Karpas-422 (cell line): ENCODE results near the gene ANO9. TPM values are rescaled to one million over a fixed set of nuclear protein-coding genes. Genes with fewer than 3 reads are reported as not detected.

Experiments used
- DNase-seq: peaks from one replicate; pipeline ENCODE4 v3.0.0-alpha.2; 2015
- H2AFZ ChIP-seq: fragments of 200-600 bp; sonication (generic); 2 replicates; pipeline ENCODE4 v1.6.1; 2014; ENCODE audit warnings: antibody characterized with exemption, low read length, mixed read lengths
- H3K27ac ChIP-seq: fragments of 200-600 bp; sonication (generic); 2 replicates; pipeline ENCODE4 v1.5.1; 2014; ENCODE audit warnings: mild to moderate bottlenecking, low read length, moderate library complexity
- H3K27me3 ChIP-seq: fragments of 200-600 bp; sonication (generic); 2 replicates; pipeline ENCODE4 v1.6.1; 2014; ENCODE audit warnings: low read length, mixed read lengths
- H3K36me3 ChIP-seq: fragments of 200-600 bp; sonication (generic); 2 replicates; pipeline ENCODE4 v1.6.1; 2014; ENCODE audit warnings: low read length, mixed read lengths; ENCODE audit not compliant: insufficient read depth
- H3K4me1 ChIP-seq: fragments of 200-600 bp; sonication (generic); 2 replicates; pipeline ENCODE4 v1.6.1; 2014; ENCODE audit warnings: mild to moderate bottlenecking, low read length, mixed read lengths
- H3K4me2 ChIP-seq: fragments of 200-600 bp; sonication (generic); 2 replicates; pipeline ENCODE4 v1.6.1; 2014; ENCODE audit warnings: low read length, low read depth, mild to moderate bottlenecking; ENCODE audit not compliant: poor library complexity, severe bottlenecking
- H3K4me3 ChIP-seq: fragments of 200-600 bp; sonication (generic); 2 replicates; pipeline ENCODE4 v1.5.1; 2014; ENCODE audit warnings: mild to moderate bottlenecking, antibody characterized with exemption, low read length, mixed read lengths
- H3K79me2 ChIP-seq: fragments of 200-600 bp; sonication (generic); 2 replicates; pipeline ENCODE4 v1.6.1; 2014; ENCODE audit warnings: mild to moderate bottlenecking, low read length, mixed read lengths
- H3K9ac ChIP-seq: fragments of 200-600 bp; sonication (generic); 2 replicates; pipeline ENCODE4 v1.6.0; 2014; ENCODE audit warnings: low read length
- H3K9me2 ChIP-seq: fragments of 200-600 bp; sonication (generic), shearing (Covaris generic); replicated peaks from 2 replicates; pipeline ENCODE4 v1.6.0; 2014; ENCODE audit warnings: mild to moderate bottlenecking, low read length, moderate library complexity; ENCODE audit not compliant: insufficient read depth
- H3K9me3 ChIP-seq: fragments of 300-700, 200-600 bp; sonication (generic); 2 replicates; pipeline ENCODE4 v1.6.1; 2014; ENCODE audit warnings: low read length, mixed read lengths
- H4K20me1 ChIP-seq: fragments of 200-600 bp; sonication (generic); 2 replicates; pipeline ENCODE4 v1.6.1; 2014; ENCODE audit warnings: mild to moderate bottlenecking, antibody characterized with exemption, low read length, low read depth; ENCODE audit not compliant: insufficient read depth
- total RNA-seq: library from RNA; depleted of rRNA; stranded (reverse); fragments of >200 nt; shearing (Covaris generic); gene quantifications from 2 replicates; pipeline ENCODE4 v1.2.3, GENCODE V29; 2014; ENCODE audit warnings: low replicate concordance

ANO9 gene
- total RNA-seq, 1 experiment from 2014 or later: 1.4 TPM

DNA sequence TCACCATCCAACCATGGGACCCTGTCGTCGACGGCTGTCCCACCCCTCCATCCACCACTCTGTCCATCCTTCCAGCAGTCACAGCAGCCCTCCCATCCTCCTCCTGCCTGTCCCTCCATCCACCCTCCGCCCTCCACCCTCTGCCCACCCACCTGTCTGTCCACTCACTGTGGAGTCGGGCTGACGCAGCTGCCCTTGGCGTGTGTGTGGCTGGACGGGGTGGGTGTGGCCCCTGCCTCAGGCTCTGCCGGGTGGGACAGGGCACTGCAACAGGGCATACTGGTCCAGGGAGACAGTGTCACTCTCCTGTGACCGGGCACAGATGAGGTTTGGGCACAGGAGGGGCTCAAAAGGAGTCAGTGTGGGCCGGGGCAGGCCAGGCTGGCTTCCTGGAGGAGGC lies 45.9 kb downstream of the ANO9 start:
- H3K27ac ChIP-seq: no peak overlapping the region
- no peak overlapping the region for H3K9ac ChIP-seq
- H3K9me2 ChIP-seq: no peaks in the 10 kb centered on the region
- no peaks in the 10 kb centered on the region for H3K36me3 ChIP-seq
- H3K79me2 ChIP-seq: no peaks in the 10 kb centered on the region
- H3K9me3 ChIP-seq: peaks cover 3% of the 10 kb centered on the region; the same call in 1 of the 2 replicates
- no peak overlapping the region for H3K4me3 ChIP-seq
- peaks cover 4% of the 10 kb centered on the region; the same call in 1 of the 2 replicates for H3K4me1 ChIP-seq
- H2AFZ ChIP-seq: no peak overlapping the region
- no peak for DNase-seq
- no peak overlapping the region for H3K4me2 ChIP-seq
- no peaks in the 10 kb centered on the region for H3K27me3 ChIP-seq
- H4K20me1 ChIP-seq: no peaks in the 10 kb centered on the region

DNA sequence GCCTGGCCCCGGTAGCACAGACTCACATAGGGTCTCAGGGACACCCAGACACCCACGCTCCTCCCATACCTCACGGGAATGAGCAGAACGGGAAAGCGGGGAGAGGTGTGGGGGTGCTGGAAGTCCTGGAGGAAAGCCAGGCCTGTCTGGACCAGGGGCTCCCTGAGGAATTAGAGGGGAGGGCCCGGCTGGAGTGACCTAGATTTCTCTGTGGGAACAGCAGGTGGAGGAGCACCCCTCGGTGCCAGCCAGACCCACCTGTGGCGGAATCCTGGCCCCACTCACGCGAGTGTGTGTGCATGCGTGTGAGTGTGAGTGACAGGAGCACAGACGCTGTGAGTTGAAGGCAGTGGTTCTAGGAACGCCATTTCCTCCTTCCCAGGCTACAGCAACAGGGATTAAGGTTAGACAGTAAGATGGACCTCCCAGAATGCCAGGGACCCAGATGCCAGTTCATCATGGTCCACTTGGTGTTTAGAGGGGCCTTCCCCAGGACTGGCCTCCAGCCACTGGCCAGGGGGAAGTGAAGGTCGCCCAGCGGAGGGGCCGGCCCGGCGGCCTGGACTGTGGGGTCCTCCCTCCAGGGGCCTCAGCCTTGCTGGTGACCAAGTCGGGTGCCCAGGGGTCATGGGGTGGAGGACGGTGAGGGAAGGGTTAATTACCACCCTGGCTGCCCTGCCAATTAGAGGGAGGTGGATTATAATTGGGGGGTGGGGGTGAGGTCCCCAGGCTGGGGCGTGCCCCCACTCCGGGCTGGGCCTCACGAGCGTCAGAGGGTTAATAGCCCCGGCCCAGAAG lies 46.8 kb downstream of the ANO9 start:
- H3K27ac ChIP-seq: no peak overlapping the region
- H3K36me3 ChIP-seq: no peaks in the 10 kb centered on the region
- no peak overlapping the region for H3K9ac ChIP-seq
- no peak overlapping the region for H3K4me2 ChIP-seq
- H3K9me3 ChIP-seq: peaks cover 1% of the 10 kb centered on the region; the same call in 1 of the 2 replicates
- no peak overlapping the region for H3K4me3 ChIP-seq
- H4K20me1 ChIP-seq: no peaks in the 10 kb centered on the region
- H3K79me2 ChIP-seq: no peaks in the 10 kb centered on the region
- no peaks in the 10 kb centered on the region for H3K9me2 ChIP-seq
- H3K4me1 ChIP-seq: peaks cover 4% of the 10 kb centered on the region; the same call in 1 of the 2 replicates
- no peak for DNase-seq
- H3K27me3 ChIP-seq: no peaks in the 10 kb centered on the region
- H2AFZ ChIP-seq: no peak overlapping the region

DNA sequence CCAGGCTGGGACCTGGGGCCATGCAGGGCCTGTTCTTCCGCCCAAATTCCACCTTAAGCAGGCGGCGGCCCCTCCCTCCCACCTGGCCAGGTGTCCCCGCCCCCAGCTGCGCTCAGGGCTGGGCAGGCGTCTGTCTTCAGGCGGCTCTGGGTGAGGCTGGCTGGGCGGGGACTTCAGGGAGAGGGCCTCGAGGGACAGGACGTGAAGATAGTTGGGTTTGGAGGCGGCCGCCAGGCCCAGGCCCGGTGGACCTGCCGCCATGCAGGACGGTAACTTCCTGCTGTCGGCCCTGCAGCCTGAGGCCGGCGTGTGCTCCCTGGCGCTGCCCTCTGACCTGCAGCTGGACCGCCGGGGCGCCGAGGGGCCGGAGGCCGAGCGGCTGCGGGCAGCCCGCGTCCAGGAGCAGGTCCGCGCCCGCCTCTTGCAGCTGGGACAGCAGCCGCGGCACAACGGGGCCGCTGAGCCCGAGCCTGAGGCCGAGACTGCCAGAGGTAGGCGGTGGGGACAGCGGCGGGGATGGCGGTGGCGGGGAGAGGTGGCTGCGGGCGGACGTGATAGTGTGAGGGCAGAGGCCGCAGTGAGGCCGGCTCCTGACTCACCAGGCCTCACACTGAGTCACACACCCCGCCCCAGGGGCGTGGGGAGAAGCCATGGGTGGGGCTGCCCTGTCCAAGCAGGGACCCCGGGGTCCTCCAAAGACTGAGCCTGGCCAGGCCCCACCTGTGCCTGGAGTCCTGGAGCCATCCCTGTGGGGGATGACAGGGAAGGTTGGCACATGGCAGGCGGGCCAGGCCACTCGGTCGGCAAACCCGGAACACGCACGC lies 47.6 kb downstream of the ANO9 start, which contains the start of gene PKP3:
TSS of gene PKP3 (plus strand) at position 176 of the 824 bp plus-strand sequence. CDS start at position 260, 84 bp downstream.
- Histone ChIP-seq H3K27me3 (no peaks in the 10 kb centered on the region), H3K79me2 (no peaks in the 10 kb centered on the region), H3K4me2 (no peak within 1 kb of the TSS), H3K4me1 (peaks cover 4% of the 10 kb centered on the region; the same call in 1 of the 2 replicates), H3K4me3 (no peak within 1 kb of the TSS), H3K9ac (no peak within 1 kb of the TSS), H2AFZ (no peak within 1 kb of the TSS), H4K20me1 (no peaks in the 10 kb centered on the region), H3K9me3 (no peaks in the 10 kb centered on the region), H3K9me2 (no peaks in the 10 kb centered on the region), H3K36me3 (no peaks in the 10 kb centered on the region), H3K27ac (no peak within 1 kb of the TSS)
- DNase-seq: no peak

DNA sequence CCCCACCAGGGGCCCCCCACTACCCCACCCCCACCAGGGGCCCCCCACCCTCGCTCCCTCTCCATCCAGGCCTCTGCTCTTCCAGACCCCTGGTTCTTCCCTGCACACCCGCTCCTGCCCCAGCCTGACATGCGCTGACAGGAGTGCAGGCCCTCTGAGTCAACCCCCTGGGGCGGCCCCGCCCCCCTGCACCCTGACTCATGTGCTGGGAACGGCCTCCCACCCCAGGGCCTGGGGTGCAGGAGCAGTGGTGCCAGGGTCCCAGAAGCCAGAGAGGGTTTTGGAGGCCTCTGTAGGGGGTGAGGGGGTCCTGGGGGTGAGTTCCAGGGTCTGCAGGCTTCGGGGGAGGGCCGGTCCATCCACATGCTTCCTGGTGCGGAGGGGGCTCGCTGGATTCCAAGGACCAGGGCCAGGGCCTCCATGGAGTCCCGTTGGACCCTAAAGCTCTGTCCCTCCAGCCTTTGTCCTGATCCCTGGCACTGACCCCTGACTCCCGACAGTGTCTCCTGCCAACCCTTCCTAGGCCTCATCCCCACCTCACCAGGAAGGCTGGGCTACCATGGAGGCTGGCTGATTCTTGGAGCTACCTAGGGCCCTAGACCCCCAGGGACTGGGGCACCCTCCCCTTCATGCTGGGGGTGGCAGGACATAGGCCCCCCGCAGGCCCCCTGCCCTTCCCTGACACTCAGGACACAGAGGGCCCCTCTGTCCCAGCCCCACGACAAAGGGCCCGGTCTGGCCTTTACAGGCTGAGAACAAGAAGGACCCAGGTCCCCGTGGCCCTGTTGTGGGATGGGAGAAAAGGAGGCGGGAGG lies 48.4 kb downstream of the ANO9 start:
- no peaks in the 10 kb centered on the region for H3K27me3 ChIP-seq
- H3K9me3 ChIP-seq: no peaks in the 10 kb centered on the region
- H3K4me2 ChIP-seq: no peak overlapping the region
- H3K4me1 ChIP-seq: peaks cover 4% of the 10 kb centered on the region; the same call in 1 of the 2 replicates
- no peak overlapping the region for H2AFZ ChIP-seq
- no peaks in the 10 kb centered on the region for H4K20me1 ChIP-seq
- no peaks in the 10 kb centered on the region for H3K9me2 ChIP-seq
- no peak for DNase-seq
- no peak overlapping the region for H3K4me3 ChIP-seq
- no peak overlapping the region for H3K9ac ChIP-seq
- no peaks in the 10 kb centered on the region for H3K79me2 ChIP-seq
- no peak overlapping the region for H3K27ac ChIP-seq
- H3K36me3 ChIP-seq: no peaks in the 10 kb centered on the region

- no peak overlapping the region for H3K4me2 ChIP-seq
- no peaks in the 10 kb centered on the region for H3K27me3 ChIP-seq
- no peaks in the 10 kb centered on the region for H3K79me2 ChIP-seq
Measured at GRCh38 chr11:392102-392777, 49.6 kb downstream of the ANO9 start.

DNA sequence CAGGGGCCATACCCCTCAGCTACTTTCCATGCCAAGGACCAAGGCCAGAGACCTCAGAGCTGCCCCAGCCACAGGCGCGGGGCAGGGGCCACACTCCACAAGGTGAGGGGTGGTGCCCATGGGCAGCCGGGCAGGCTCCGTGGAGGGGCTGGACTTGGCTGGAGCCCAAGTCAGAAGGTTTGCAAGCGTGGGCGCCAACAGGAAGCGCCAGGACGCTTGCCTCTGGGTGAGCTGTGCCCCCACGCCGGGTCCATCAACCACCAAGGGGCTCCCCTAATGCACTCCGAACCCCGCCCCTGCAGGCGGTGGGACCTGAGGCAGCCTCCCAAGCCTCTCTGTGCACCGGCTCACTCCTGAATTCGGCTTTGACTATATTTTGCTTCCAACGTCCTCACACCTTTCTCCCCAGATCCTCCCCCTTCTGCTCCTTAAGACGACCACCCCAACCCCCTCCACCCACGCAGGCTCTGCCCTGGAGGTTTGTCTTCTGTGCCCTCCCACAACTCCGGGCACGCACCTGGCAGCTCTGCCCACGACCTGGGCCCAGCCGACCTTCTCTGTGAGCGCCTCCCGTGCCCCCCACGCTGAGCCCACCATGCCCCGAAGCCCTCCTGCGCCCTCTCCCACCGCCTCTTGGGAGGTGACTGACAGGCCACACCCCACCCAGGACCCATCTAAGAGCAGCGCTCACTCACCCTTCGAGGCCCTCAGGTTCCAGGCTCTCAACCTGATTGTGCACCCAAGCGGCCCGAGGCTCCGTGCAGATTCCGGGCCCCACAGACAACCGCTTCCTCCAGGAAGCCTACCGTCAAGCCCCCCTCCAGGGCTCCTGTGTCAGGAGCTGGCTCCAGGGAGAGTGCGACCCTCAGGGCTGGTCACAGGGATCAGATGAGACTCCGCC lies 50.4 kb downstream of the ANO9 start:
- Histone ChIP-seq H3K79me2 (no peaks in the 10 kb centered on the region), H3K27ac (no peak overlapping the region), H2AFZ (no peak overlapping the region), H3K4me2 (no peak overlapping the region), H4K20me1 (no peaks in the 10 kb centered on the region), H3K4me1 (peaks cover 6% of the 10 kb centered on the region), H3K4me3 (no peak overlapping the region), H3K36me3 (no peaks in the 10 kb centered on the region), H3K27me3 (no peaks in the 10 kb centered on the region), H3K9ac (no peak overlapping the region), H3K9me3 (no peaks in the 10 kb centered on the region), H3K9me2 (no peaks in the 10 kb centered on the region)
- DNase-seq: no peak

More at GRCh38 chr11:392102-392777, 49.6 kb downstream of the ANO9 start:
- Histone ChIP-seq H4K20me1 (no peaks in the 10 kb centered on the region), H3K36me3 (no peaks in the 10 kb centered on the region), H3K9me3 (no peaks in the 10 kb centered on the region), H2AFZ (no peak overlapping the region), H3K9ac (no peak overlapping the region), H3K4me3 (no peak overlapping the region), H3K4me1 (peaks cover 8% of the 10 kb centered on the region), H3K9me2 (no peaks in the 10 kb centered on the region), H3K27ac (no peak overlapping the region)
- DNase-seq: no peak

DNA sequence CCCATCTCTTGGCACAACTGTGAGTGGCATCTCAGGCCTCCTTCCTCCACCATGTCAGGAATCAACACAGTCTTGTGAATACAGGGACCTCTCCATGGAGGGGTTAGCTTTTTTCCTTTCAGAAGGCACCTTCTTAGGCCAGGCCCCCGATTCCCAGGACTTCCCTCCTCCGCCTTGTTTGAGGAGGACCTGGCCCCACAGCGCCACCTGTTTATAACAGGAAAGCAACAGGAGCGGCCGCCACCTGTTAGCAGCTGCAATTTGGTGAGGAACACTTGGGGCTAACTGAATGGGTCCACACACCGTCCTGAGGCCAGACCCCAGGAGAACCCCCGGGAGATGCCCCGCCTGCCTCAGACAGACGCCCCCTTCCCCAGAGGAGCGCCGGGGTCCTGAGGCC lies 51.6 kb downstream of the ANO9 start:
- Histone ChIP-seq H3K36me3 (no peaks in the 10 kb centered on the region), H3K4me2 (no peak overlapping the region), H2AFZ (no peak overlapping the region), H4K20me1 (no peaks in the 10 kb centered on the region), H3K27me3 (no peaks in the 10 kb centered on the region), H3K4me1 (peaks cover 6% of the 10 kb centered on the region), H3K9ac (no peak overlapping the region), H3K27ac (no peak overlapping the region), H3K79me2 (no peaks in the 10 kb centered on the region), H3K9me2 (no peaks in the 10 kb centered on the region), H3K4me3 (no peak overlapping the region), H3K9me3 (no peaks in the 10 kb centered on the region)
- no peak for DNase-seq
